Rectal smooth muscle tissue (tissue), 1 donor: ENCODE results near the gene THSD4.
"Not testable (repeated sequence)": the region's sequence is repeated elsewhere in the genome, so short reads cannot be mapped to it uniquely, and the experiment has no call there.

Source experiments
- H3K27ac ChIP-seq: one replicate; pipeline ENCODE4 v1.7.0; 2013; ENCODE audit warnings: low read depth, low read length, inconsistent platforms
- H3K27me3 ChIP-seq: one replicate; pipeline ENCODE4 v1.7.0; 2013; ENCODE audit warnings: low read length; ENCODE audit not compliant: control insufficient read depth, insufficient read depth
- H3K36me3 ChIP-seq: one replicate; pipeline ENCODE4 v1.7.0; 2013; ENCODE audit warnings: low read length; ENCODE audit not compliant: control insufficient read depth, insufficient read depth
- H3K4me1 ChIP-seq: one replicate; pipeline ENCODE4 v1.7.0; 2013; ENCODE audit warnings: low read length; ENCODE audit not compliant: control insufficient read depth, insufficient read depth
- H3K4me3 ChIP-seq: one replicate; pipeline ENCODE4 v1.7.0; 2013; ENCODE audit warnings: low read length
- H3K9ac ChIP-seq: one replicate; pipeline ENCODE4 v1.7.0; 2013; ENCODE audit warnings: low read length

The THSD4 gene

DNA sequence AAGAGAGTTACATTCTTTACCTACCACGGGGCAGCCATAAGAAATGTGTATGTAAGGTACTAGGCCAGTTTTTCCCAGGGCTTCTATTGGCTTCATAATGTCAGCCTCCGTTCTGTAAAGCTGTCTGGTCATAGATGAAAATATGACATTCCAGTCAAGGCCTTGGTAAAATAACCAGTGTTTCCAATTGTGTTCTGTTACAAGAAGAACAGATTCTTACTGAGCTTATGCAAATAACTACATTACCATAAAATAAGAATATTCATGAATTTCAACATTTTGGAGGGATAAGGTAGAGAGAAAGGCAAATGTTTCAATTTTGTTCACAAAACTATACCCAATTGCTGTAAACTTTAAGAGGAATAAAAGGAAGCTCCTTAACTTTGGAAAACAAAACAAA lies 315.5 kb downstream of the THSD4 start:
- no peak overlapping the region for H3K27ac ChIP-seq
- H3K36me3 ChIP-seq: no peaks in the 10 kb centered on the region
- H3K27me3 ChIP-seq: no peaks in the 10 kb centered on the region
- no peak overlapping the region for H3K4me3 ChIP-seq
- H3K4me1 ChIP-seq: no peaks in the 10 kb centered on the region
- no peak overlapping the region for H3K9ac ChIP-seq

GRCh38 chr15:71431343-71432336 lies 316.4 kb downstream of the THSD4 start:
- Histone ChIP-seq H3K27ac (no peak overlapping the region), H3K4me3 (no peak overlapping the region), H3K27me3 (no peaks in the 10 kb centered on the region), H3K36me3 (no peaks in the 10 kb centered on the region), H3K4me1 (no peaks in the 10 kb centered on the region), H3K9ac (no peak overlapping the region)

GRCh38 chr15:71433402-71433801 lies 318.1 kb downstream of the THSD4 start:
- H3K9ac ChIP-seq: no peak overlapping the region
- H3K27ac ChIP-seq: no peak overlapping the region
- H3K27me3 ChIP-seq: no peaks in the 10 kb centered on the region
- no peaks in the 10 kb centered on the region for H3K36me3 ChIP-seq
- no peak overlapping the region for H3K4me3 ChIP-seq
- no peaks in the 10 kb centered on the region for H3K4me1 ChIP-seq

- H3K27me3 ChIP-seq: no peaks in the 10 kb centered on the region
- no peaks in the 10 kb centered on the region for H3K4me1 ChIP-seq
- no peaks in the 10 kb centered on the region for H3K36me3 ChIP-seq
- H3K27ac ChIP-seq: no peak overlapping the region
- no peak overlapping the region for H3K4me3 ChIP-seq
- H3K9ac ChIP-seq: no peak overlapping the region
These were observed 319.5 kb downstream of the THSD4 start for GRCh38 chr15:71434774-71435173.

DNA sequence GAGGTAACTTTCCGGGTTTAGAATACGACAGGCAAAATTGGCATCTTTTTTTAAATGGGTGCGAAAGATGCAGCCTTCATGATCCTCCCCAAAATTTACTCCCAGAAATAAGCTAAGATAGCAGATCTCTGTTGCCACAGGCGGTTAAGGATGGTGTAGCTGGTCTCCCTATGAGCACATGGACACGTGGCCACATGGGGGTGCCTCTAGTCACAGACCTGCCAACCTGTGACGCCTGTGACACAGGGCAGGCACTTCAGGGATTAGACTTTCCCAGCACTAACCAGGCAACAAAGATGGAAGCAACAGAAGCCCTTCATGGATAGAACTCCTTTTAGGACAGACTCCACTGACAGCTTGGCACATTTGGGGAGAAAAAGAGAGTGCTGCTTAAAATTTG lies 320.3 kb downstream of the THSD4 start:
- no peaks in the 10 kb centered on the region for H3K27me3 ChIP-seq
- H3K4me3 ChIP-seq: no peak overlapping the region
- no peaks in the 10 kb centered on the region for H3K36me3 ChIP-seq
- no peaks in the 10 kb centered on the region for H3K4me1 ChIP-seq
- no peak overlapping the region for H3K27ac ChIP-seq
- no peak overlapping the region for H3K9ac ChIP-seq

- Histone ChIP-seq H3K9ac (no peak overlapping the region), H3K36me3 (no peaks in the 10 kb centered on the region), H3K27ac (no peak overlapping the region), H3K4me3 (no peak overlapping the region), H3K27me3 (no peaks in the 10 kb centered on the region), H3K4me1 (no peaks in the 10 kb centered on the region)
These were observed 321.6 kb downstream of the THSD4 start for GRCh38 chr15:71436854-71437253.

GRCh38 chr15:71437404-71437803 lies 322.1 kb downstream of the THSD4 start:
- H3K4me1 ChIP-seq: no peaks in the 10 kb centered on the region
- H3K27ac ChIP-seq: no peak overlapping the region
- H3K36me3 ChIP-seq: no peaks in the 10 kb centered on the region
- H3K4me3 ChIP-seq: no peak overlapping the region
- H3K9ac ChIP-seq: no peak overlapping the region
- no peaks in the 10 kb centered on the region for H3K27me3 ChIP-seq

DNA sequence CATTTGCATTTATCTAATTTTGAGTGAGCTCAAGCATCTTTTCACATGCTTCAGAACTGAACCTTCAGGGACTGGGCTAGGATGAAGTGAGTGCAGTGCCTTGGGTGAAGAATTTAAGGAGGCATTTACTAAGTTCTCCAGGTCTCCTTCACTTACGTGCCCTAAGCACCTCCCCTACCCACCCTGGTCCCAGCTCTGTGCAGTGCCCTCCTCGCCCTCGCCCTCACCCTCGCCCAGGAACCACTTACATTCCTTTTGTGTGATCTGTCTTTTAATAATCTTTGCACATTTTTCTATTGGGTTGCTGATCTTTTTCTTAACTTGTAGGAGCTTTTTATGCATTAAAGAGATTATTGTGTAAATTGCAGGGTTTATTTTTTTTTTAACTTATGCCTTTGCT lies 322.6 kb downstream of the THSD4 start:
- no peak overlapping the region for H3K9ac ChIP-seq
- no peaks in the 10 kb centered on the region for H3K36me3 ChIP-seq
- no peaks in the 10 kb centered on the region for H3K27me3 ChIP-seq
- no peak overlapping the region for H3K4me3 ChIP-seq
- H3K27ac ChIP-seq: no peak overlapping the region
- H3K4me1 ChIP-seq: no peaks in the 10 kb centered on the region

GRCh38 chr15:71439478-71439877 lies 324.2 kb downstream of the THSD4 start:
- not testable (repeated sequence) for H3K27ac ChIP-seq, H3K36me3 ChIP-seq, H3K4me1 ChIP-seq, H3K9ac ChIP-seq, H3K27me3 ChIP-seq, H3K4me3 ChIP-seq

DNA sequence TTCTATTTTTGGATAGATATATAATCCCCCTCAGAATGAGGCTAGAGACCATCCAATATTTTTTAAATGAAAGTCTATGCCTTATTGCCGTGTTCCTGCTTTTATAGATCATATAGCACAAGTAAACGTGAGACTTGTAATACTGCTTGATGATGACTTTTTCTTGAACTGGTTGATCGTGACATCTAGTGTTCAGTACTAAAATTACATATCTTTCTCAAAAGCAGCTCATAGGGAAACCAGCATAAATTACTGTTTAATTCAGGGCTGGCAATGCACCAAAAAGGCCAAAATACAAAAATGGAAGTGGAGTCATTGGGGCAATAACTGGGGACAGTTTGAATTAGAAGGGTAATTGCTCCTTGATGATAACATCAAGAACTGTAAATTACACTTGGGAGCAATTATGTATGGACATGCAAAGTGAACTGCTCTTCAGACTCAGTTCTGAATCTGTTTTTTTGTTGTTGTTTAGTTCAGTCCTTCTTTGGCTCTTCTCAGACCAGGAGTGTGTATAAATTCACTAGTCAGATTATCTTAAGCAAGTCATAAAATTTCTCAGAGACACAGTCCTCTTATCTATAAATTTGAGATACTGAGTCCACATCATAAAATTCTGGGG lies 325.3 kb downstream of the THSD4 start:
- Histone ChIP-seq H3K27ac (no peak overlapping the region), H3K9ac (no peak overlapping the region), H3K36me3 (no peaks in the 10 kb centered on the region), H3K4me1 (no peaks in the 10 kb centered on the region), H3K4me3 (no peak overlapping the region), H3K27me3 (no peaks in the 10 kb centered on the region)

- Histone ChIP-seq H3K36me3 (no peaks in the 10 kb centered on the region), H3K4me3 (no peak overlapping the region), H3K4me1 (no peaks in the 10 kb centered on the region), H3K27ac (no peak overlapping the region), H3K27me3 (no peaks in the 10 kb centered on the region), H3K9ac (no peak overlapping the region)
These were observed 328.3 kb downstream of the THSD4 start for GRCh38 chr15:71443538-71443937.

- no peak overlapping the region for H3K9ac ChIP-seq
These were observed 328.9 kb downstream of the THSD4 start for GRCh38 chr15:71444032-71444810.

More at GRCh38 chr15:71444032-71444810, 328.9 kb downstream of the THSD4 start:
- H3K36me3 ChIP-seq: no peaks in the 10 kb centered on the region
- no peak overlapping the region for H3K4me3 ChIP-seq
- H3K27ac ChIP-seq: no peak overlapping the region
- peaks cover 3% of the 10 kb centered on the region for H3K4me1 ChIP-seq
- H3K27me3 ChIP-seq: no peaks in the 10 kb centered on the region
